Endothelial cell of umbilical vein (primary cell): Measurements from ENCODE around the gene TARBP1. TPM values are rescaled to one million over a fixed set of nuclear protein-coding genes. Genes with fewer than 3 reads are reported as not detected.

Source experiments
- BruUV-seq: library from RNA; stranded (reverse); fragments of 400-500 nt; replicated peaks from 2 replicates; lab custom pipeline; 2021; lab: Mats Ljungman, UMichigan
- CTCF ChIA-PET: fragments of 300-600, 350-600 bp; sonication (Branson Sonifier 250); formaldehyde crosslinking; loops from one replicate; lab custom pipeline; 2021; ENCODE audit warnings: antibody characterized with exemption, inconsistent platforms; lab: Charles Lee
- POLR2A ChIA-PET: fragments of 300-600, 350-600 bp; sonication (Branson Sonifier 250); formaldehyde crosslinking; loops from one replicate; lab custom pipeline; 2021; ENCODE audit warnings: antibody characterized with exemption, inconsistent platforms; lab: Charles Lee
- DNase-seq: peaks from one replicate; pipeline ENCODE4 v3.0.0-alpha.2; 2011; ENCODE audit warnings: low read depth, low spot score
- FAIRE-seq: peaks from 2 replicates; lab custom pipeline; 2011; peaks lifted over from hg19 to GRCh38; lab: Jason Lieb, UNC
- H2AFZ ChIP-seq: 2 replicates; pipeline ENCODE4 v1.6.0; 2012; ENCODE audit warnings: low read depth, low read length, control low read depth, inconsistent platforms
- H3K27ac ChIP-seq: 2 replicates; pipeline ENCODE4 v1.5.1; 2011; ENCODE audit warnings: low read depth, mild to moderate bottlenecking, control low read depth, low read length, moderate library complexity; ENCODE audit not compliant: insufficient read depth
- H3K27me3 ChIP-seq, 2 experiments: 2 replicates each; pipeline versions ENCODE4 v1.6.0 to v1.6.1; 2011; ENCODE audit warnings: low read length in 2 of 2, mixed read lengths in 1 of 2; ENCODE audit not compliant: control insufficient read depth in 2 of 2, insufficient read depth in 2 of 2
- H3K36me3 ChIP-seq, 2 experiments: 2 replicates in 1 of 2; 3 replicates in 1 of 2; pipeline ENCODE4 v1.5.1; 2011; ENCODE audit warnings: low read length in 2 of 2, mild to moderate bottlenecking in 1 of 2, moderate library complexity in 1 of 2; ENCODE audit not compliant: control insufficient read depth in 2 of 2, insufficient read depth in 2 of 2; ENCODE audit errors: extremely low read depth in 1 of 2
- H3K4me1 ChIP-seq: 3 replicates; pipeline ENCODE4 v1.5.1; 2011; ENCODE audit warnings: mild to moderate bottlenecking, low read length; ENCODE audit not compliant: control insufficient read depth, insufficient read depth; ENCODE audit errors: extremely low read depth
- H3K4me2 ChIP-seq: 2 replicates; pipeline ENCODE4 v1.6.1; 2011; ENCODE audit warnings: low read length, control low read depth, mixed read lengths; ENCODE audit not compliant: insufficient read depth
- H3K4me3 ChIP-seq, 3 experiments: fragments of 200-600 bp in 1 of 3; sonication (generic), shearing (Covaris generic) in 1 of 3; replicated peaks in 1 of 3; 2 replicates each; pipeline ENCODE4 v1.5.1; 2011 to 2016; ENCODE audit warnings: control low read depth in 3 of 3, low read length in 3 of 3, mild to moderate bottlenecking in 2 of 3, inconsistent platforms in 1 of 3, low read depth in 1 of 3, moderate library complexity in 1 of 3; ENCODE audit not compliant: insufficient read depth in 1 of 3
- H3K79me2 ChIP-seq: 2 replicates; pipeline ENCODE4 v1.6.0; 2012; ENCODE audit warnings: low read length, inconsistent platforms; ENCODE audit not compliant: control insufficient read depth, insufficient read depth
- H3K9ac ChIP-seq: replicated peaks from 2 replicates; pipeline ENCODE3; 2011; ENCODE audit warnings: low read length, control low read depth; ENCODE audit not compliant: insufficient read depth; ENCODE audit errors: extremely low read depth
- H3K9me1 ChIP-seq: replicated peaks from 3 replicates; pipeline ENCODE4 v1.6.0; 2011; ENCODE audit warnings: mild to moderate bottlenecking, low read length; ENCODE audit not compliant: control insufficient read depth, insufficient read depth; ENCODE audit errors: extremely low read depth
- H3K9me3 ChIP-seq: replicated peaks from 2 replicates; pipeline ENCODE4 v1.5.1; 2012; ENCODE audit warnings: low read length, inconsistent platforms; ENCODE audit not compliant: control insufficient read depth, insufficient read depth
- H4K20me1 ChIP-seq: replicated peaks from 2 replicates; pipeline ENCODE3; 2011; ENCODE audit warnings: mild to moderate bottlenecking, low read length; ENCODE audit not compliant: control insufficient read depth, insufficient read depth; ENCODE audit errors: extremely low read depth
- CTCF ChIP-seq, 2 donors: IDR thresholded peaks; 1 replicate in 1 of 2; 2 replicates in 1 of 2; pipeline ENCODE4 v1.5.1; 2011; ENCODE audit warnings: low read length in 2 of 2, mild to moderate bottlenecking in 2 of 2, moderate library complexity in 2 of 2, control low read depth in 1 of 2, inconsistent platforms in 1 of 2, low read depth in 1 of 2; ENCODE audit not compliant: insufficient read depth in 1 of 2; ENCODE audit errors: extremely low read depth in 1 of 2
- EZH2 ChIP-seq: IDR thresholded peaks from 2 replicates; pipeline ENCODE4 v1.6.1; 2012; ENCODE audit warnings: borderline replicate concordance, low read depth, mild to moderate bottlenecking, moderate library complexity, low read length, inconsistent platforms; ENCODE audit not compliant: severe bottlenecking
- FOS ChIP-seq: IDR thresholded peaks from 2 replicates; pipeline ENCODE4 v1.6.1; 2011; ENCODE audit warnings: mild to moderate bottlenecking, low read length, moderate library complexity, borderline replicate concordance; ENCODE audit not compliant: insufficient read depth
- GATA2 ChIP-seq: IDR thresholded peaks from 2 replicates; pipeline ENCODE4 v1.7.0; 2011; ENCODE audit warnings: low read depth, mild to moderate bottlenecking, moderate library complexity, mixed read lengths, low read length; ENCODE audit not compliant: insufficient read length, insufficient read depth
- JUN ChIP-seq: IDR thresholded peaks from 2 replicates; pipeline ENCODE4 v1.6.1; 2011; ENCODE audit warnings: borderline replicate concordance, low read depth; ENCODE audit not compliant: insufficient read length, insufficient read depth
- MAX ChIP-seq: IDR thresholded peaks from 2 replicates; pipeline ENCODE4 v1.6.1; 2011; ENCODE audit not compliant: insufficient read depth, insufficient read length
- MYC ChIP-seq: IDR thresholded peaks from one replicate; pipeline ENCODE4 v1.6.1; 2011; ENCODE audit warnings: mild to moderate bottlenecking, low read depth, low read length
- POLR2A ChIP-seq: IDR thresholded peaks from 2 replicates; pipeline ENCODE4 v1.6.1; 2012; ENCODE audit warnings: low read depth, mild to moderate bottlenecking, control low read depth, low read length
- POLR2AphosphoS5 ChIP-seq: IDR thresholded peaks from 2 replicates; pipeline ENCODE4 v1.6.1; 2012; ENCODE audit warnings: low read depth, mild to moderate bottlenecking, control low read depth, low read length, moderate library complexity; ENCODE audit not compliant: insufficient read depth
- dilution Hi-C: fragments of 300-500 bp; cut with MboI; formaldehyde crosslinking; loops from one replicate; pipeline ENCODE4 v1.15.0; 2019; ENCODE audit warnings: low sequenced_read_pairs; ENCODE audit not compliant: extremely low pct_ligation_motif_present
- intact Hi-C: fragments of 100-400 bp; cut with micrococcal nuclease; formaldehyde crosslinking; loops from one replicate; pipeline ENCODE4 v1.10.0; 2022
- polyA plus RNA-seq, 4 experiments: library from polyadenylated mRNA; depleted of rRNA in 3 of 4; stranded (reverse) in 3 of 4; unstranded in 1 of 4; fragments of >200 nt; gene quantifications; 2 replicates each; pipeline versions ENCODE4 v1.2.1 to v1.2.3, GENCODE V29; 2011 to 2012; ENCODE audit warnings: missing spikeins in 1 of 4
- total RNA-seq: library from RNA; stranded (reverse); gene quantifications from 2 replicates; pipeline ENCODE4 v1.2.3, GENCODE V29; 2021

The TARBP1 gene
- total and polyA plus RNA-seq, 2 donors (not counting 3 experiments of a cell fraction or from before 2014, with no cell fraction given) = 17.3 to 23.4 TPM

- DNase-seq (no peak), FAIRE-seq (no peak)
- H4K20me1 ChIP-seq = no peaks in the 10 kb centered on the region
- no peak overlapping the region for H3K4me3 ChIP-seq
- TF ChIP-seq POLR2AphosphoS5 = no peak
- no peaks in the 10 kb centered on the region for H3K4me1 ChIP-seq
- no peaks in the 10 kb centered on the region for H3K9me3 ChIP-seq
- no peak overlapping the region for H3K27ac ChIP-seq
- intact Hi-C loops (no loop called here), dilution Hi-C loops (no loop called here)
- H2AFZ ChIP-seq = no peak overlapping the region
- CTCF ChIA-PET = interaction anchor here (1.4 kb wide), 1 partner anchor 104 kb away, joined by 3 read pairs; no protein-coding TSS in a partner anchor
- H3K27me3 ChIP-seq = no peaks in the 10 kb centered on the region
- H3K79me2 ChIP-seq = no peaks in the 10 kb centered on the region
- POLR2A ChIA-PET = no interaction called here
- no peak overlapping the region for H3K9ac ChIP-seq
- H3K36me3 ChIP-seq = peaks cover 0 to 2% of the 10 kb centered on the region in 2 experiments
- no peaks in the 10 kb centered on the region for H3K9me1 ChIP-seq
- no TSS peak for BruUV-seq
- no peak overlapping the region for H3K4me2 ChIP-seq
Measured at GRCh38 chr1:234413990-234414389, 65.0 kb downstream of the TARBP1 start.

GRCh38 chr1:234413485-234413884 is 65.5 kb downstream of the TARBP1 start:
- H3K9ac ChIP-seq = no peak overlapping the region
- no peaks in the 10 kb centered on the region for H3K9me3 ChIP-seq
- intact Hi-C loops = no loop called here
- no peaks in the 10 kb centered on the region for H3K4me1 ChIP-seq
- H3K4me2 ChIP-seq = no peak overlapping the region
- H4K20me1 ChIP-seq = no peaks in the 10 kb centered on the region
- no peak overlapping the region for H3K27ac ChIP-seq
- ChIA-PET CTCF (interaction anchor here (1.4 kb wide), 1 partner anchor 103 kb away, joined by 3 read pairs; no protein-coding TSS in a partner anchor), POLR2A (no interaction called here)
- TF ChIP-seq GATA2 = no peak
- TF ChIP-seq CTCF (IDR thresholded peaks at IDR 0.05; ENCODE audit: extremely low read depth in 1 of 2, insufficient read depth in 1 of 2, low read depth in 1 of 2, low read length in 2 of 2) = no peak
- TF ChIP-seq JUN = no peak
- TF ChIP-seq POLR2AphosphoS5 = no peak
- TF ChIP-seq POLR2A = no peak
- no peak for TF ChIP-seq MAX
- TF ChIP-seq EZH2 = no peak
- TF ChIP-seq FOS = no peak
- TF ChIP-seq MYC = no peak
- no peaks in the 10 kb centered on the region for H3K27me3 ChIP-seq
- BruUV-seq = no TSS peak
- no peak for FAIRE-seq
- H3K79me2 ChIP-seq = no peaks in the 10 kb centered on the region
- H2AFZ ChIP-seq = no peak overlapping the region
- H3K36me3 ChIP-seq = peaks cover 0 to 2% of the 10 kb centered on the region in 2 experiments
- no peaks in the 10 kb centered on the region for H3K9me1 ChIP-seq
- DNase-seq = no peak
- dilution Hi-C loops = no loop called here
- H3K4me3 ChIP-seq = no peak overlapping the region
